Measurements from ENCODE around the gene ARMH2. TPM values are rescaled to one million over a fixed set of nuclear protein-coding genes. Genes with fewer than 3 reads are reported as not detected.

Gene ARMH2
- total and polyA plus RNA-seq, 2 experiments from 2014 or later = not detected

- TF ChIP-seq REST (IDR thresholded peaks at IDR 0.05; ENCODE audit: unreplicated experiment) (no peak), ZNF331 (CRISPR knock-in tag; IDR thresholded peaks at IDR 0.05; ENCODE audit: low read depth) (no peak), NANOG (IDR thresholded peaks at IDR 0.05; ENCODE audit: borderline replicate concordance) (no peak), CREB1 (CRISPR knock-in tag; IDR thresholded peaks at IDR 0.05; ENCODE audit: low read depth) (no peak), ZNF114 (CRISPR knock-in tag; IDR thresholded peaks at IDR 0.05) (no peak), JUNB (IDR thresholded peaks at IDR 0.05; ENCODE audit: unreplicated experiment) (no peak)
These were observed 35.1 kb upstream of the ARMH2 start (continued) for GRCh38 chr6:24833711-24834386.

- Mint-ChIP-seq H3K36me3 (ENCODE audit: low read depth) (peaks cover 5% of the 10 kb centered on the region; the same call in 2 of the 3 replicates), H3K4me3 (no peak overlapping the region), H3K9me3 (no peaks in the 10 kb centered on the region), H3K27ac (no peak overlapping the region; the same call in 1 of the 2 replicates), H3K27me3 (ENCODE audit: insufficient read depth, low read depth, poor library complexity) (peaks cover 2% of the 10 kb centered on the region), H3K4me1 (peaks cover 20% of the 10 kb centered on the region; the same call in 2 of the 3 replicates)
- H3K27me3 ChIP-seq (ENCODE audit: insufficient read depth) = no peaks in the 10 kb centered on the region
- no peaks in the 10 kb centered on the region for H3K36me3 ChIP-seq (ENCODE audit: insufficient read depth)
- H3K4me2 ChIP-seq = no peak overlapping the region
- H3K27ac ChIP-seq (ENCODE audit: low read depth) = no peak overlapping the region
- H3K4me3 ChIP-seq = no peak overlapping the region
- H3F3A ChIP-seq (replicated peaks; ENCODE audit: low read depth) = 0 out of 2 replicates have a peak, but pooled peaks cover 5% of the 10 kb centered on the region
- DNase-seq (ENCODE audit: low spot score) (no peak), ATAC-seq (no peak)
- peaks cover 13% of the 10 kb centered on the region for H3K4me1 ChIP-seq (ENCODE audit: insufficient read depth)
- peaks cover 6% of the 10 kb centered on the region; the same call in 1 of the 2 replicates for H3K9me2 ChIP-seq (ENCODE audit: insufficient read depth)
- H3K79me2 ChIP-seq (replicated peaks; ENCODE audit: insufficient read depth) = no peaks in the 10 kb centered on the region
- no peaks in the 10 kb centered on the region for H4K20me1 ChIP-seq (replicated peaks; ENCODE audit: insufficient read depth)
- H2AFZ ChIP-seq = no peak overlapping the region
- TF ChIP-seq ZNF462 (CRISPR knock-in tag; IDR thresholded peaks at IDR 0.05) (no peak), POLR2AphosphoS5 (IDR thresholded peaks at IDR 0.05; ENCODE audit: low read depth) (no peak), REST (IDR thresholded peaks at IDR 0.05; ENCODE audit: unreplicated experiment) (no peak), CREB1 (CRISPR knock-in tag; IDR thresholded peaks at IDR 0.05; ENCODE audit: low read depth) (no peak), EZH2phosphoT487 (IDR thresholded peaks at IDR 0.05; ENCODE audit: unreplicated experiment) (no peak), ETS1 (IDR thresholded peaks at IDR 0.05) (no peak)
These were observed 34.1 kb upstream of the ARMH2 start for GRCh38 chr6:24832794-24833193.

All from GM23338 (cell line).